Myocyte (in vitro differentiated cells): Measurements from ENCODE around the gene CHMP6. TPM values are rescaled to one million over a fixed set of nuclear protein-coding genes. Genes with fewer than 3 reads are reported as not detected.

ENCODE experiments used
- DNase-seq: peaks from one replicate; pipeline ENCODE4 v3.0.0-alpha.2; 2012; ENCODE audit warnings: low read depth
- total RNA-seq: library from RNA; depleted of rRNA; stranded (reverse); fragments of >200 nt; gene quantifications from 2 replicates; pipeline ENCODE4 v1.2.3, GENCODE V29; 2014

The CHMP6 gene
- total RNA-seq, 1 donor from 2014 or later, result 14.8 TPM

- peak; percentile 77 for DNase-seq
These were observed 20.6 kb upstream of the CHMP6 start for GRCh38 chr17:80970762-80971703.

- DNase-seq, result peak; percentile 45
These were observed 19.8 kb upstream of the CHMP6 start for GRCh38 chr17:80971704-80972304.

- no peak for DNase-seq
These were observed 14.9 kb upstream of the CHMP6 start for GRCh38 chr17:80976701-80977100.

GRCh38 chr17:80977172-80977571 is 14.5 kb upstream of the CHMP6 start:
- no peak for DNase-seq

GRCh38 chr17:80978499-80979497 is 12.8 kb upstream of the CHMP6 start:
- DNase-seq, result peak; percentile 73

- no peak for DNase-seq
These were observed 11.9 kb upstream of the CHMP6 start for GRCh38 chr17:80979547-80980378.

GRCh38 chr17:80980397-80981061 is 11.1 kb upstream of the CHMP6 start:
- DNase-seq, result no peak

- no peak for DNase-seq
These were observed 10.4 kb upstream of the CHMP6 start for GRCh38 chr17:80981062-80981902.

- DNase-seq, result no peak
These were observed 9.7 kb upstream of the CHMP6 start for GRCh38 chr17:80981929-80982425.

- DNase-seq, result no peak
These were observed 9.1 kb upstream of the CHMP6 start for GRCh38 chr17:80982426-80982974.

- DNase-seq, result no peak
These were observed 8.1 kb upstream of the CHMP6 start for GRCh38 chr17:80983545-80983944.

- DNase-seq, result peak; percentile 95
These were observed 6.9 kb upstream of the CHMP6 start for GRCh38 chr17:80984749-80985148.

GRCh38 chr17:80986046-80986445 is 5.6 kb upstream of the CHMP6 start:
- DNase-seq, result no peak

- no peak for DNase-seq
These were observed 4.7 kb upstream of the CHMP6 start for GRCh38 chr17:80986816-80987475.

- DNase-seq, result peak; percentile 66
These were observed 3.6 kb upstream of the CHMP6 start for GRCh38 chr17:80987941-80988461.

GRCh38 chr17:80989586-80989913 is 2.1 kb upstream of the CHMP6 start:
- no peak for DNase-seq

GRCh38 chr17:80990921-80991644 is 558 bp upstream of the CHMP6 start:
- no peak for DNase-seq
